HFFc6 (cell line): ENCODE measurements around the gene PRKAG3. TPM values are rescaled to one million over a fixed set of nuclear protein-coding genes. Genes with fewer than 3 reads are reported as not detected.

ENCODE experiments used
- DNase-seq: peaks from one replicate; pipeline ENCODE4 v3.0.0-alpha.2; 2018
- H3K27ac Mint-ChIP-seq: 2 replicates; pipeline ENCODE4 v1.8.0; 2020; ENCODE audit warnings: mild to moderate bottlenecking, mixed read lengths
- H3K27me3 Mint-ChIP-seq: 2 replicates; pipeline ENCODE4 v1.8.0; 2021; ENCODE audit warnings: mild to moderate bottlenecking, moderate library complexity, mixed read lengths; ENCODE audit not compliant: insufficient read depth
- H3K36me3 Mint-ChIP-seq: 2 replicates; pipeline ENCODE4 v1.8.0; 2021; ENCODE audit warnings: low read depth, mixed read lengths
- H3K4me1 Mint-ChIP-seq: 2 replicates; pipeline ENCODE4 v1.8.0; 2020; ENCODE audit warnings: low read depth, mixed read lengths
- H3K4me3 Mint-ChIP-seq: 2 replicates; pipeline ENCODE4 v1.8.0; 2020; ENCODE audit warnings: mild to moderate bottlenecking, moderate library complexity, mixed read lengths
- H3K9me3 Mint-ChIP-seq: 2 replicates; pipeline ENCODE4 v1.8.0; 2020; ENCODE audit warnings: mild to moderate bottlenecking, mixed read lengths
- total RNA-seq, 6 experiments: library from RNA; stranded (reverse); fragmentation: NEBNext Ultra II Directional; extraction: Animal tissue kit (Norgen Biotek cat#: 25700); gene quantifications; 2 replicates in 1 of 6; 3 replicates in 5 of 6; pipeline ENCODE4 v1.2.3, GENCODE V29; 2021
- TF ChIP-seq, protein P1 (sequence below): fragments of 200-600 bp; sonication (generic); IDR thresholded peaks from 2 replicates; pipeline ENCODE4 v1.5.0; 2021; ENCODE audit warnings: antibody characterized with exemption, mild to moderate bottlenecking

PRKAG3 gene
- total RNA-seq, 6 experiments from 2014 or later = not detected

DNA sequence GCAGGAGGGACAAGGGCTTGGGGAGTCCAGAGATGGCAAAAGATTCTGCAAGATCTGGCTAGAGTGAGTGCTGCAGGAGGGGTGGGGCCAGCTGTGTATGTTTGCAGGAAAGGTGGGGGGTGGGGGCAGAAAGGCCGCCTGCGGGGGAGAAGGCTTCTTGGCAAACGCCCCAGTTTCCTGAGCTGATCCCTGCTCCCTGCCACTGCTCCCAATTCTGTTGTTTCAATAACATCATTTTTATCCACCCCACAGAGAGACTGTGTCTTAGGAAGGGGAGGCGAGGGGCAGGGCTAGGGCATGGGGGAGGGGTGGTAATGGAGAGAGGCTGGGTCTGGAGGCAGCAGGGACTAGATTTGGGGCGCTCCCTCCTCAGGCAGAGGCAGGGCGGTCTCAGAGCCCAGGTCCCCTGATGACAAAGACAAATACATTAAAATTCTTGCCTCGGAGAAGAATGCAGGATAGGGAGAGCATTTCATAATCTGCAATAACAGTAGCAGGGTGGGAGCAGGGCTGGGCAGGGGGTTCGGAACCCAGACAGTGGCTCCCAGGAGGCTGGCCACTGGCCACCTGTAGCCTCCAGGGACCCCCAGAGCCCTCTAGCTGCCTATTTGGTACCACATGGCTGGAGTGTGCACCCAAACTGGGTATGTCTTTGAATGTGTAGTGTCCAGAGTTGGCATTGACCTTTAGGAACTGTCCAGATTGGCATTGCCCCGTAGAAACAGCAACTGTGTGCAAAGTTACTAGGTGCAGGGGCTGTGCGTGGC, 26.0 kb upstream of the PRKAG3 start:
- no peak overlapping the region for H3K4me3 Mint-ChIP-seq
- H3K27me3 Mint-ChIP-seq = peaks cover 71% of the 10 kb centered on the region
- H3K4me1 Mint-ChIP-seq = peaks cover 16% of the 10 kb centered on the region
- no peaks in the 10 kb centered on the region for H3K9me3 Mint-ChIP-seq
- TF ChIP-seq, protein P1, sequence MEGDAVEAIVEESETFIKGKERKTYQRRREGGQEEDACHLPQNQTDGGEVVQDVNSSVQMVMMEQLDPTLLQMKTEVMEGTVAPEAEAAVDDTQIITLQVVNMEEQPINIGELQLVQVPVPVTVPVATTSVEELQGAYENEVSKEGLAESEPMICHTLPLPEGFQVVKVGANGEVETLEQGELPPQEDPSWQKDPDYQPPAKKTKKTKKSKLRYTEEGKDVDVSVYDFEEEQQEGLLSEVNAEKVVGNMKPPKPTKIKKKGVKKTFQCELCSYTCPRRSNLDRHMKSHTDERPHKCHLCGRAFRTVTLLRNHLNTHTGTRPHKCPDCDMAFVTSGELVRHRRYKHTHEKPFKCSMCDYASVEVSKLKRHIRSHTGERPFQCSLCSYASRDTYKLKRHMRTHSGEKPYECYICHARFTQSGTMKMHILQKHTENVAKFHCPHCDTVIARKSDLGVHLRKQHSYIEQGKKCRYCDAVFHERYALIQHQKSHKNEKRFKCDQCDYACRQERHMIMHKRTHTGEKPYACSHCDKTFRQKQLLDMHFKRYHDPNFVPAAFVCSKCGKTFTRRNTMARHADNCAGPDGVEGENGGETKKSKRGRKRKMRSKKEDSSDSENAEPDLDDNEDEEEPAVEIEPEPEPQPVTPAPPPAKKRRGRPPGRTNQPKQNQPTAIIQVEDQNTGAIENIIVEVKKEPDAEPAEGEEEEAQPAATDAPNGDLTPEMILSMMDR = no peak
- no peak for DNase-seq
- no peak overlapping the region for H3K27ac Mint-ChIP-seq
- H3K36me3 Mint-ChIP-seq = no peaks in the 10 kb centered on the region

DNA sequence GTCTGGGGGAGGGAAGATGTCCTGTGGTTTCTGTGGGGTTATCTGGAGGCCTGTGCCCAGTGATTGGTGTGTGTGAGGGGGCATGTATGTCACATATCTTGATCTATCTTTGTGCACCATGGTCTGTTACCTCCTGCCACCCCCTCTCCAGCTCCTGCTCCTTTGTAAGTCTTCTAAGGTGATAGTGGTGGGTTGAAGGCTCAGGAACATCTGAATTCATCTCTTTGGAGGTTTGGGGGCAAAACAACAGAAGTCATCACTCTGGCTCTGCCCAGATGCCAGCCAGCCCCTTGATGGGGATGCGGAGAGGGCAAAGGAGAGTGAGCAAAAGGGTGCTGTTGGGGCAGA, 25.3 kb upstream of the PRKAG3 start:
- H3K9me3 Mint-ChIP-seq = no peaks in the 10 kb centered on the region
- peaks cover 16% of the 10 kb centered on the region for H3K4me1 Mint-ChIP-seq
- no peaks in the 10 kb centered on the region for H3K36me3 Mint-ChIP-seq
- TF ChIP-seq, protein P1 = no peak
- no peak overlapping the region for H3K4me3 Mint-ChIP-seq
- peaks cover 70% of the 10 kb centered on the region for H3K27me3 Mint-ChIP-seq
- H3K27ac Mint-ChIP-seq = no peak overlapping the region
- DNase-seq = no peak

DNA sequence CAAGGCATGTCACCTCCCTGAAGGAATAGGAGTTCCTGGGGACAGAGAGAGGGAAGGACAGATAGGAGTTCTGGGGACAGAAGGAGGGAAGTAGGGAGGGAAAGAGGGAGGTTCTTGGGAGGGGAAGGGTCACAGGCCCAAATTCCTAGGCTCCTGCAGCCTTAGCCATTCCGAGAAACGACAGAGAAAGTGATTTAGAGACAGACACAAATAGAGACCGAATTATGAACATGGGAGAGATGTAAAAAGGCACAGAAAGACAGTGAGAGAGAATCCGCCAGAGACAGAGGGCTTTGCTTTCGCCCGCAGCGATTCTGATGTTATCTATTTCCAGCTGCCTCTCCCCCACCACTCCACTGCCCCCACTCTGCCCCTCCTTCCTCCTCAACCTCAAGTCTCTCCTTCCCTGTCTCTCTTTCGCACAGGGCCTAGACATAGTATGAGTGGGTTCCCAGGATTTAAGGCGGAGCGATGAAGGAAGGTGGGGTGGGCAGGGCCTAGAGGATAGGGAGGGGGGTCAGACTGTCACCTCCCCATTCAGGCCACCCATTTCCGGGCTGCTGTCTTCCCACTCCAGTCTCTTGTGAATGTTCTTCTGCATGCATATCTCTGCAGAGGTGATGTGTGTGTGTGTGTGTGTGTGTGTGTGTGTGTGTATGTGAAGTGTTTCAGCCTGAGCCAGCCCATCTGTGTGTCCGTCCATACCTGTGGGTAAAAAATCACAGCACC, 24.7 kb upstream of the PRKAG3 start:
- H3K4me1 Mint-ChIP-seq = peaks cover 16% of the 10 kb centered on the region
- DNase-seq = no peak
- no peaks in the 10 kb centered on the region for H3K36me3 Mint-ChIP-seq
- H3K27ac Mint-ChIP-seq = no peak overlapping the region
- H3K9me3 Mint-ChIP-seq = no peaks in the 10 kb centered on the region
- H3K4me3 Mint-ChIP-seq = no peak overlapping the region
- TF ChIP-seq, protein P1 = no peak
- H3K27me3 Mint-ChIP-seq = peaks cover 64% of the 10 kb centered on the region

DNA sequence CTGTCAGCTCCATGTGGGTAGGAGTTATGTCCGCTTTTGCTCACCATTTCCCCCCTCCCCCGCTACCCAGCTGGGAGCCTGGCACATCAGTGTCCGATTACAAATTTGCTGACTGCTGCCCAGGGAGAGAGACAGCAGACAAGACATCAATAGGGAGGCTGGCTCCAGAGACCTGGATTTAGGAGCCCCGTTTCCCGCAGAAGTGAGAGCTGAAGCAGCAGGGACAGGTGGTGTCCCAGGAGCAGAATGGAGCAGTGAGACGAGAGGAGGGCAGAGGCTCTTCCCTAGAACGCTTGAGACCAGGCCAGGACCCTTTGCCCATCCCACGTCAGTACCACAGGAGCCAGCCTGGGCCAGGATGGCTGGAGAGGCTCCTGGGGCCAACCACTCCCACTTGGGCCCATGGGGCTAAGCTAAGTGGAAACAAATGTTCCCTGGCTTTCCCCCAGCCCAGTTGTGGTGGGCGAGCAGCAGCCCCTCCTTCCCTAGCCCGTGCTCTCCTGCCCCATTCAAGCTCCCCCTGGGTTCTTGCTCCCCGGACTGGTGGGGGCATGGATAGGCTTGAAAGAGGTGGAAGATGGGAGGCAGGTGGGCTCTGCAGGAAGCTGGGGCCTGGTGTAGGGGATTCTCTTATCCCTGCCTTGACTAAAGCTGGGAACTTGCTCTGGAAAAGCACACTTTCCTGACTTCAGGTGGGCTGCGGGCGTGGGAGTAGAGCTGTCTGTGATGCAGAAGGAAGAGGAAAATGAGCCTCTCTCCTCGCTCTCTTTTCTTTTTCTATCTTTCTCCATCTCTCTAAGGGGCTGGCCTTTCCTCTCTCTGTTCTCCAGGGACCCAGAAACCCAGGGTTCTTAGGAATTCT, 23.9 kb upstream of the PRKAG3 start:
- no peaks in the 10 kb centered on the region for H3K36me3 Mint-ChIP-seq
- TF ChIP-seq, protein P1 = no peak
- no peak overlapping the region for H3K4me3 Mint-ChIP-seq
- H3K9me3 Mint-ChIP-seq = no peaks in the 10 kb centered on the region
- no peak overlapping the region for H3K27ac Mint-ChIP-seq
- H3K4me1 Mint-ChIP-seq = peaks cover 16% of the 10 kb centered on the region
- peaks cover 62% of the 10 kb centered on the region for H3K27me3 Mint-ChIP-seq
- no peak for DNase-seq

DNA sequence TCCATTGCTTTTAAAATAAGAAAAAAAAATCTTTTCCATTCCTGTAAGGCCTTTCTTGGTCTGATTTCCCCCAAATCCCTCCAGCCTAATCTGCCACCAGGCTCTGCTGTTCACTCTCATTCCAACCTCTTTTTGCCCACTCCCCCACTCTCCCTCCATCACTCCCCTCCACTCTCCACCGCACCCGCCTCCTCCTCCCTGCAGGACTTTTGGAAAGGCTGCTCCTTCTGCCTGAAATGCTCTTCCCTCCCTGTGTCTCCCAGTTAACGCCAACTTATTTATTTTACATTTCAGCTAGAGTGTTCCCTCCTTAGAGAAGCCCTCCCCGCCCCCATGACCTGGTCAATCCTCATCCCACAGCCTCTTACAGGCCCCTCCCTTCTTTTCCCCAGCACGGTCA, 23.3 kb upstream of the PRKAG3 start:
- H3K4me1 Mint-ChIP-seq = peaks cover 16% of the 10 kb centered on the region
- H3K9me3 Mint-ChIP-seq = no peaks in the 10 kb centered on the region
- H3K27me3 Mint-ChIP-seq = peaks cover 55% of the 10 kb centered on the region
- DNase-seq = no peak
- no peak overlapping the region for H3K27ac Mint-ChIP-seq
- H3K36me3 Mint-ChIP-seq = no peaks in the 10 kb centered on the region
- TF ChIP-seq, protein P1 = no peak
- no peak overlapping the region for H3K4me3 Mint-ChIP-seq
